NCI-H2107 treated with DMSO at 0.1 percent for 48 hours (cell line): ENCODE data around the gene FAM83F.
"Not testable (repeated sequence)": the region's sequence is repeated elsewhere in the genome, so short reads cannot be mapped to it uniquely, and the experiment has no call there.

Experiments
- DNase-seq: peaks from one replicate; lab custom pipeline; 2025; ENCODE audit not compliant: unreplicated experiment; lab: John Stamatoyannopoulos, UW

Gene FAM83F

GRCh38 chr22:40014667-40015248 lies 20.0 kb downstream of the FAM83F start:
- no peak for DNase-seq

DNA sequence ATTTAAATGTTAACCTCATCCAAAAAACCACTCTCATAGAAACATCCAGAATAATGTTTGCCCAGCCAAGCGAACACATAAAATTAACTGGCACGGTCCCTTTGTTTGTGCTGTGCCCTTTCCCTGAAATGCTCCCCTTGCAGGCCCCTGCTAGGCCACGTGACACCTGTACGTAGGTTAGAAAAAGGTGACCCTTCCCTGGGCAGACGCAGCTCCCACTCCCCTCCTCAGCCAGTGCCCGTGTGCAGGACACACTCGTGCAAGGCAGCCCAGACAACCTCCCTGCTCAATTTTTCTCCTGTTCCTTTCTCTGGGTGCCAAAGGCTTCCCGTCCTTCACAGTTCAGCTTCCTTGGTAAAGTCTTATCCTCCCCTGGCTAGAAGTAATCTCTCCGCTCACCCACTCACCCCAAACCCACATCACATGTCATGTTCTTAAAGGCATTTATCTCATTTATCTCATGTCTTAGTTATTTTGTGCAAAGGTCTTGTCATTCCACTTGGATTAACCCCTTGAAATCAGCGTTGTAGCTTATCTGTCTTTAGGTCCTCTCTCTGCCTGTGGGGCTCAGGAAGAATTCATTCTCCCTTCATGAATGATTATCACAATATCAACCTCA lies 20.7 kb downstream of the FAM83F start:
- no peak for DNase-seq

DNA sequence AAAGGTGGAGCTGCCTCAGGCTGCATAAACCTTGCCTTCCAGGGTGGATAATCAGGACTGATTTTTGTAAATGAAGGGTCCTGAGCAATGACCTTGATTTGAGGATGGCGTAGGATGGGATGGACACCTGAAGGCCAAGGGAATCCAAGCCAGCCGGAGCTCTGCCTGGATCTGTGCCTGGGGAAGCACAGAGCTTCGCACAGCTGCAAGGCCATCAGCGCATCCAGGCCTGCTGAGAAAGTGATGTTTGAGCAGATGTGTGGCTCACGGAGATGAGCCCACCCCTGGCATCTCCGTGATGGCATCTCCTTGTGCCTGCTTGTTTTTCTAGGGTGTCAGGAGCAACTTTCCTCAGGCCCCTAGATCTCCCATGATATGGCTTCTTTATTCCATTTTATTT lies 23.3 kb downstream of the FAM83F start:
- DNase-seq: no peak

- no peak for DNase-seq
Measured at GRCh38 chr22:40019100-40019499, 24.3 kb downstream of the FAM83F start.

- DNase-seq: no peak
Measured at GRCh38 chr22:40020956-40021355, 26.2 kb downstream of the FAM83F start.

GRCh38 chr22:40021401-40022000 lies 26.7 kb downstream of the FAM83F start:
- peak; percentile 82 for DNase-seq

- DNase-seq: no peak
Measured at GRCh38 chr22:40022536-40023240, 27.9 kb downstream of the FAM83F start.

- DNase-seq: no peak
Measured at GRCh38 chr22:40023341-40023841, 28.6 kb downstream of the FAM83F start.

GRCh38 chr22:40024201-40025061 lies 29.7 kb downstream of the FAM83F start:
- DNase-seq: no peak

- not testable (repeated sequence) for DNase-seq
Measured at GRCh38 chr22:40025062-40025379, 30.3 kb downstream of the FAM83F start.

GRCh38 chr22:40025856-40026255 lies 31.1 kb downstream of the FAM83F start:
- no peak for DNase-seq

DNA sequence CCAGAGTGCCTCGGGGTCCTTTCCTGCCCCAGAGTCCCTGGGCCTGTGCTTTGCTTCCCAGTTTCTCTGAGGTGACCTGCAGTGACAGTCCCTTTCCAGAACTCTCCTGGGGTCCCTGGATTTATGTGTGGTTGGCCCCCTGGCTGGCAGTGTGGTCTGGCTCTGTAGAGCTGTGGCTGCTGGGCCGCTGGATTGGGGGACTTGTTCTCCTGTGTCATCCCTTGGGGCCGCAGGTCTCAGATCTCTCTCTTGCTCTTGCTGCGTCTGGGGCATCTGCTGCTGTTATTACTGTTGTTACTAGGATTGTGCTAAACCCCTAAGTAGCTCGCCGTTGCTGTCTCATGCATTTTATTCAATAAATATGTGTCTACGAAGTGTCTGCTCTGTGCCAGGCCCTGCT lies 31.9 kb downstream of the FAM83F start:
- DNase-seq: no peak

GRCh38 chr22:40027191-40028097 lies 32.7 kb downstream of the FAM83F start:
- no peak for DNase-seq

- DNase-seq: no peak
Measured at GRCh38 chr22:40028098-40028425, 33.3 kb downstream of the FAM83F start.

DNA sequence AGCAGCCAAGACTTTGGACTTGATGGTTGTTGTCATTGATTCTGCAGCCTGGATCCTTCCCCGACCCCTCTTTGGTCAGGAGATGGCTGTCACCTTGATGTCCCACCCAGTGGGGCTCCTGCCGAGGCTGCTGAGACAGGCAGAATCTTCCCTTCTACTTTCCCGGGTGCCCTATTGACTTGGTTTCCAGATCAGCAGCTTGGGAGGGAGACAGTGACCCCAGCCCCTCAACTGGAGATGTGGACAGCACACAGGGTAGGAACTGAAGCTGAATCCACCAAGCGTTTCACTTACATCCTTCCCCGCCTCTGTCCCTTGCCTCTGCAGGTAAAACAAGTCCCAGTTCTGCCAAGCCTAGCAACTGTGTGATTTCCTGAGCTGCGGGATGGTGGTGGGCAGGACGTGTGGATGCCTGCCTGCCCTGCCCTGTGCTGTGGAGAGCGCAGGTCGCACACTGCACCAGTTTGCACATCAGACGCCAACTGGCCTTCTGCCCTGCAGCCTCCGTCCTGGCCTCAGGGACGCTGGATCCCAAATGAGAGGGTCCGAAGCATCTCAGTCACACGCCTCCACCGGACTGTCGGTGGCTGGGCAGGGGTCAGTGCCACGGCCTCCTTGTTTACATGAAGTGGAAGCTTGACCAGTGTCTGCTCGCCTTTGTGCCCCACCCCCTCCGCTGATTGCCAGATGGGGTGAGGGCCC lies 34.6 kb downstream of the FAM83F start:
- DNase-seq: no peak

- DNase-seq: no peak
Measured at GRCh38 chr22:40030026-40030757, 35.4 kb downstream of the FAM83F start.

- DNase-seq: no peak
Measured at GRCh38 chr22:40030758-40031095, 36.0 kb downstream of the FAM83F start.

GRCh38 chr22:40031766-40032470 lies 37.2 kb downstream of the FAM83F start:
- no peak for DNase-seq
